ENCODE results near the gene SAFB.

Gene SAFB

GRCh38 chr19:5586300-5587070 is 36.4 kb upstream of the SAFB start:
- H3K27ac ChIP-seq: peak overlapping the region; percentile 86
- no peak overlapping the region for H3K9ac ChIP-seq (ENCODE audit: insufficient read length)
- peak overlapping the region; percentile 47 for H3K4me3 ChIP-seq
- H3K9me3 ChIP-seq (ENCODE audit: low read depth, low read length): no peaks in the 10 kb centered on the region
- TF ChIP-seq FOXP2 (optimal IDR thresholded peaks at IDR 0.05; ENCODE audit: control extremely low read depth, extremely low read length, insufficient read depth) (no peak), POLR2AphosphoS5 (IDR thresholded peaks at IDR 0.05; ENCODE audit: borderline replicate concordance, low read depth, low read length) (no peak; the same call in 1 of the 2 replicates), EZH2 (IDR thresholded peaks at IDR 0.05) (no peak)
- peaks cover 50% of the 10 kb centered on the region for H3K36me3 ChIP-seq (ENCODE audit: insufficient read depth, low read length)
- DNase-seq (ENCODE audit: low read depth, low spot score): no peak

- no peak for DNase-seq (ENCODE audit: low read depth, low spot score)
- H3K36me3 ChIP-seq (ENCODE audit: insufficient read depth, low read length): peaks cover 56% of the 10 kb centered on the region
Observed at GRCh38 chr19:5587071-5587455, 35.8 kb upstream of the SAFB start.

GRCh38 chr19:5587661-5588060 is 35.2 kb upstream of the SAFB start:
- no peaks in the 10 kb centered on the region for H3K9me3 ChIP-seq (ENCODE audit: low read depth, low read length)

More at GRCh38 chr19:5587071-5587455, 35.8 kb upstream of the SAFB start:
- Histone ChIP-seq H3K9me3 (ENCODE audit: low read depth, low read length) (no peaks in the 10 kb centered on the region), H3K27ac (0 out of 2 replicates have a peak overlapping the region, but pooled peaks have one; percentile 36), H3K9ac (ENCODE audit: insufficient read length) (no peak overlapping the region), H3K4me3 (no peak overlapping the region)
- no peak for TF ChIP-seq FOXP2 (optimal IDR thresholded peaks at IDR 0.05; ENCODE audit: control extremely low read depth, extremely low read length, insufficient read depth)
- no peak for TF ChIP-seq EZH2 (IDR thresholded peaks at IDR 0.05)

GRCh38 chr19:5588441-5588840 is 34.4 kb upstream of the SAFB start:
- H3K36me3 ChIP-seq (ENCODE audit: insufficient read depth, low read length): peaks cover 70% of the 10 kb centered on the region
- no peak overlapping the region for H3K9ac ChIP-seq (ENCODE audit: insufficient read length)
- H3K9me3 ChIP-seq (ENCODE audit: low read depth, low read length): no peaks in the 10 kb centered on the region
- DNase-seq (ENCODE audit: low read depth, low spot score): no peak
- no peak overlapping the region for H3K4me3 ChIP-seq
- TF ChIP-seq EZH2 (IDR thresholded peaks at IDR 0.05) (no peak), FOXP2 (optimal IDR thresholded peaks at IDR 0.05; ENCODE audit: control extremely low read depth, extremely low read length, insufficient read depth) (no peak), POLR2AphosphoS5 (IDR thresholded peaks at IDR 0.05; ENCODE audit: borderline replicate concordance, low read depth, low read length) (no peak)
- 0 out of 2 replicates have a peak overlapping the region, but pooled peaks have one; percentile 25 for H3K27ac ChIP-seq

More at GRCh38 chr19:5587661-5588060, 35.2 kb upstream of the SAFB start:
- TF ChIP-seq POLR2AphosphoS5 (IDR thresholded peaks at IDR 0.05; ENCODE audit: borderline replicate concordance, low read depth, low read length): no peak
- TF ChIP-seq EZH2 (IDR thresholded peaks at IDR 0.05): no peak
- no peak for TF ChIP-seq FOXP2 (optimal IDR thresholded peaks at IDR 0.05; ENCODE audit: control extremely low read depth, extremely low read length, insufficient read depth)
- H3K4me3 ChIP-seq: no peak overlapping the region
- no peak overlapping the region for H3K9ac ChIP-seq (ENCODE audit: insufficient read length)
- DNase-seq (ENCODE audit: low read depth, low spot score): no peak
- H3K36me3 ChIP-seq (ENCODE audit: insufficient read depth, low read length): peaks cover 62% of the 10 kb centered on the region
- H3K27ac ChIP-seq: no peak overlapping the region

- TF ChIP-seq FOXP2 (optimal IDR thresholded peaks at IDR 0.05; ENCODE audit: control extremely low read depth, extremely low read length, insufficient read depth) (no peak), POLR2AphosphoS5 (IDR thresholded peaks at IDR 0.05; ENCODE audit: borderline replicate concordance, low read depth, low read length) (no peak), EZH2 (IDR thresholded peaks at IDR 0.05) (no peak)
- no peaks in the 10 kb centered on the region for H3K9me3 ChIP-seq (ENCODE audit: low read depth, low read length)
- no peak for DNase-seq (ENCODE audit: low read depth, low spot score)
- no peak overlapping the region for H3K4me3 ChIP-seq
- H3K36me3 ChIP-seq (ENCODE audit: insufficient read depth, low read length): peaks cover 76% of the 10 kb centered on the region
- H3K9ac ChIP-seq (ENCODE audit: insufficient read length): no peak overlapping the region
- H3K27ac ChIP-seq: no peak overlapping the region
Observed at GRCh38 chr19:5588906-5589676, 33.8 kb upstream of the SAFB start.

GRCh38 chr19:5590151-5590864 is 32.6 kb upstream of the SAFB start:
- Histone ChIP-seq H3K9me3 (ENCODE audit: low read depth, low read length) (no peaks in the 10 kb centered on the region), H3K4me3 (no peak overlapping the region), H3K9ac (ENCODE audit: insufficient read length) (no peak overlapping the region), H3K27ac (no peak overlapping the region), H3K36me3 (ENCODE audit: insufficient read depth, low read length) (peaks cover 84% of the 10 kb centered on the region)
- TF ChIP-seq EZH2 (IDR thresholded peaks at IDR 0.05): no peak
- no peak for TF ChIP-seq FOXP2 (optimal IDR thresholded peaks at IDR 0.05; ENCODE audit: control extremely low read depth, extremely low read length, insufficient read depth)
- no peak for TF ChIP-seq POLR2AphosphoS5 (IDR thresholded peaks at IDR 0.05; ENCODE audit: borderline replicate concordance, low read depth, low read length)
- DNase-seq (ENCODE audit: low read depth, low spot score): no peak

GRCh38 chr19:5590865-5591154 is 32.1 kb upstream of the SAFB start:
- no peak overlapping the region for H3K27ac ChIP-seq
- H3K9me3 ChIP-seq (ENCODE audit: low read depth, low read length): no peaks in the 10 kb centered on the region
- no peak for TF ChIP-seq POLR2AphosphoS5 (IDR thresholded peaks at IDR 0.05; ENCODE audit: borderline replicate concordance, low read depth, low read length)
- TF ChIP-seq EZH2 (IDR thresholded peaks at IDR 0.05): no peak
- TF ChIP-seq FOXP2 (optimal IDR thresholded peaks at IDR 0.05; ENCODE audit: control extremely low read depth, extremely low read length, insufficient read depth): no peak
- H3K4me3 ChIP-seq: no peak overlapping the region
- H3K9ac ChIP-seq (ENCODE audit: insufficient read length): no peak overlapping the region
- no peak for DNase-seq (ENCODE audit: low read depth, low spot score)
- peaks cover 89% of the 10 kb centered on the region for H3K36me3 ChIP-seq (ENCODE audit: insufficient read depth, low read length)

- Histone ChIP-seq H3K4me3 (no peak overlapping the region), H3K27ac (no peak overlapping the region), H3K9ac (ENCODE audit: insufficient read length) (no peak overlapping the region), H3K9me3 (ENCODE audit: low read depth, low read length) (no peaks in the 10 kb centered on the region), H3K36me3 (ENCODE audit: insufficient read depth, low read length) (peaks cover 92% of the 10 kb centered on the region)
- TF ChIP-seq POLR2AphosphoS5 (IDR thresholded peaks at IDR 0.05; ENCODE audit: borderline replicate concordance, low read depth, low read length) (no peak), EZH2 (IDR thresholded peaks at IDR 0.05) (no peak), FOXP2 (optimal IDR thresholded peaks at IDR 0.05; ENCODE audit: control extremely low read depth, extremely low read length, insufficient read depth) (no peak)
- DNase-seq (ENCODE audit: low read depth, low spot score): no peak
Observed at GRCh38 chr19:5591476-5591875, 31.4 kb upstream of the SAFB start.
